K562 treated with DMSO at 1 percent for 24 hours (cell line): ENCODE results near the gene ZBTB1. TPM values are rescaled to one million over a fixed set of nuclear protein-coding genes. Genes with fewer than 3 reads are reported as not detected.

ENCODE experiments used
- total RNA-seq: library from RNA; unstranded; fragments of 300-600 nt; gene quantifications from 2 replicates; pipeline ENCODE4 v1.2.3, GENCODE V29; 2022; ENCODE audit warnings: low read depth; ENCODE audit not compliant: insufficient read depth

Gene ZBTB1, protein sequence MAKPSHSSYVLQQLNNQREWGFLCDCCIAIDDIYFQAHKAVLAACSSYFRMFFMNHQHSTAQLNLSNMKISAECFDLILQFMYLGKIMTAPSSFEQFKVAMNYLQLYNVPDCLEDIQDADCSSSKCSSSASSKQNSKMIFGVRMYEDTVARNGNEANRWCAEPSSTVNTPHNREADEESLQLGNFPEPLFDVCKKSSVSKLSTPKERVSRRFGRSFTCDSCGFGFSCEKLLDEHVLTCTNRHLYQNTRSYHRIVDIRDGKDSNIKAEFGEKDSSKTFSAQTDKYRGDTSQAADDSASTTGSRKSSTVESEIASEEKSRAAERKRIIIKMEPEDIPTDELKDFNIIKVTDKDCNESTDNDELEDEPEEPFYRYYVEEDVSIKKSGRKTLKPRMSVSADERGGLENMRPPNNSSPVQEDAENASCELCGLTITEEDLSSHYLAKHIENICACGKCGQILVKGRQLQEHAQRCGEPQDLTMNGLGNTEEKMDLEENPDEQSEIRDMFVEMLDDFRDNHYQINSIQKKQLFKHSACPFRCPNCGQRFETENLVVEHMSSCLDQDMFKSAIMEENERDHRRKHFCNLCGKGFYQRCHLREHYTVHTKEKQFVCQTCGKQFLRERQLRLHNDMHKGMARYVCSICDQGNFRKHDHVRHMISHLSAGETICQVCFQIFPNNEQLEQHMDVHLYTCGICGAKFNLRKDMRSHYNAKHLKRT
- 14.1 and 15.7 TPM in 2 replicates for total RNA-seq

DNA sequence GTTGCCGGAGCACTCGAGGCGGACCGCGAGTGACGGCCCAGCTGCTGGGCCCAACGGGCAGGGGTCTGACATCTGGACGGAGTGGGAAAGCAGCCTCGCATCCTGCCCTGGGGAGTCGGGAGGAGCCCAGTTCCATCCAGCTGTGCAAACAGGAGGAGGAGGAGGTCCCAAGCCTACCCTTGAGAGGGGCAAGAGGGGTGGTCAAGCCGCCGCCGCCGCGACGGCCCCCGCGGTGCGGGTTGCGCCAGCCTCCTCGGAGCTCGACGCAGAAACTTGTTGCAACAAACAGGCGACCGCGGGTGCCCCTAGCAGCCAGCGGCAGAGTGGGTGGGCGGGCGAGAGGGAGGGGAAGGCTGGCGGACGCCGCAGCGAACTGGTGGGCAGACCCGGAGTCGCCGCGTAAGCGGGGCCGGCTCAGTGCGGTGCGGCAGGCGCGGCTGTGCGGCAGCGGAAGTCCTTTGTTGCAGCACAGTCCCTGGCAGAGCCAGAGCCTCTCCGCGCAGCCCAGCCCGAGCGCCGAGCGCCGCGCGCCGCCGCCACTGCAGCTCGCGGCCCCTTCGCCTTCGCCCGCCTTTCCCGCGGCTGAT is at the start of gene ZBTB1:
Gene ZBTB1 (plus strand): TSS at position 461 of the 587 bp plus-strand sequence. CDS start 16,735 bp downstream, outside the sequence.

DNA sequence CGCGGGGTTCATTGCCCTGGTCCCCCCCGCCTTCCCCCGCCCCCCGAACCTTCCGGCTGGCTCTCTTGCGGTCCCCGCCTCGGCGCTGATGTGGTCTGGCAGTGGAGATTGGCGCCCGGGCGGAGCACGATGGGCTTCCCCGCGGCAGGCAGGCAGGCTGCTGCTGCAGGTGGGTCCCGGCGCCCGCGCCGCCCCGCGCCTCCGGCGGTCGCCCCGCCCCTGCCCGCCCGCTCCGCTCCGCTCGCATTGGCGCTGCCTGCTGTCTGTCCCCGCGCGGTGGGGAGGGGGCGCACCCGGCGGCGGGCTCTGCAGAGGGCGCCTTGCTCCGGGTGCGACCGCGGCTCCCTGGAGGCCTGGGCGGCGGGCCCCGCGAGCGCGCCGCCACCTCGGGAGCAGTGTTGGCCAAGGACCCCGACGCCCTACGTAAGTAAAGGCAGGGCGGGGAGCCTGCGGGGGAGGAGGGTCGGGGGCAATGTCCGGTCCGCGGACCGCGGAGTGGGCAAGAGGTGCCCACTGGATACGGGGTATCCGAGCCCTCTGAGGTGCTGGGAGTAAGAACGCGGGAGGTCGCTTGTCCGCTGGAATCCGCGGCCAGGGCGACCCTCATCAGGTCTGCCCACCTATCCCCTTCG is 39.3 kb upstream of the ZBTB1 start, which contains the start of gene AKAP5:
Gene AKAP5 (plus strand): TSS at position 309 of the 632 bp plus-strand sequence. CDS start 2,896 bp downstream, outside the sequence.

DNA sequence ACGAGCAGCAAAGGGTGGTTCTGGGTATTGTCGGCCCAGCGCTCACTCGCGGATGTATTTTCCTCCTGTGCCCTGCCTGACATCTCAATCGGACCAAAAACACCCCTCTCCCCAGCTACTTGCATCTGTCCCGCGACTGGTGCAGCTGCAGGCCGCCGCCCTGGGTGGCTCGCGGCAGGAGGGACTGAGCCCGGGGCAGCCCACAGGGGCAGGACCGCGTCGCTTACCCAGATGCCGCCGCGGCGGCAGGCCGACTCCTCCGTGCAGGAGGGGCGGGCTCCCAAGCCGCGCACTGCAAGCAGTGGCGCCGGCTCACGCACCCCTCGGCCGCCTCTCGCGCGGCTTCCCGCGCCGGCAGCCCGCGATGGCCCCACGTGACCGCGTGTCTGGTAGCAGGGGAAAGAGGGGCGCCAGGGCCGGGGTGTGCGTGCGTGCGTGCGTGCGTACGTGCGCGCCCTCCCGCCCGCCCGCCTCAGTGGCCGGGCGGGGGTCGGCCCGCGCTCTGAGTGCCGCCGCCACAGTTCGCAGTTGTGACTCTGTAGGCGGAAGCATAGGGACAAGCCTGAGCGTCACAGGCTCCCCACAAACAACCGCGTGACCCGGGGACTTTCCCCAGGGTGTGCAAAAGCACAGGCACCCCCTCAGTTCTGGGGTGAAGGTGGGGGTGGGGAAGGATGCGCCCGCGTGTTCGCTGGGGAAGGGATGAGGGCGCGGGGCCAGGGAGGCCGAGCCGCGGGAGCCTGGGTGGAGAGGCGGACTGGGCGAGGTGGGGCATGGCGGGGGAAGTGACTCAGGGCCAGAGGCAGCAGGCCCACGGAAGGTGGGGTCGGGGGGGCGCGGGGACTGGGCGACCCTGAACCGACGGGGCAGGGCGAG is 898 bp upstream of the ZBTB1 start, which contains the start of gene ZBTB25:
Gene ZBTB25 (minus strand): TSS at position 405 of the 876 bp plus-strand sequence. CDS start 13,305 bp downstream, outside the sequence.

DNA sequence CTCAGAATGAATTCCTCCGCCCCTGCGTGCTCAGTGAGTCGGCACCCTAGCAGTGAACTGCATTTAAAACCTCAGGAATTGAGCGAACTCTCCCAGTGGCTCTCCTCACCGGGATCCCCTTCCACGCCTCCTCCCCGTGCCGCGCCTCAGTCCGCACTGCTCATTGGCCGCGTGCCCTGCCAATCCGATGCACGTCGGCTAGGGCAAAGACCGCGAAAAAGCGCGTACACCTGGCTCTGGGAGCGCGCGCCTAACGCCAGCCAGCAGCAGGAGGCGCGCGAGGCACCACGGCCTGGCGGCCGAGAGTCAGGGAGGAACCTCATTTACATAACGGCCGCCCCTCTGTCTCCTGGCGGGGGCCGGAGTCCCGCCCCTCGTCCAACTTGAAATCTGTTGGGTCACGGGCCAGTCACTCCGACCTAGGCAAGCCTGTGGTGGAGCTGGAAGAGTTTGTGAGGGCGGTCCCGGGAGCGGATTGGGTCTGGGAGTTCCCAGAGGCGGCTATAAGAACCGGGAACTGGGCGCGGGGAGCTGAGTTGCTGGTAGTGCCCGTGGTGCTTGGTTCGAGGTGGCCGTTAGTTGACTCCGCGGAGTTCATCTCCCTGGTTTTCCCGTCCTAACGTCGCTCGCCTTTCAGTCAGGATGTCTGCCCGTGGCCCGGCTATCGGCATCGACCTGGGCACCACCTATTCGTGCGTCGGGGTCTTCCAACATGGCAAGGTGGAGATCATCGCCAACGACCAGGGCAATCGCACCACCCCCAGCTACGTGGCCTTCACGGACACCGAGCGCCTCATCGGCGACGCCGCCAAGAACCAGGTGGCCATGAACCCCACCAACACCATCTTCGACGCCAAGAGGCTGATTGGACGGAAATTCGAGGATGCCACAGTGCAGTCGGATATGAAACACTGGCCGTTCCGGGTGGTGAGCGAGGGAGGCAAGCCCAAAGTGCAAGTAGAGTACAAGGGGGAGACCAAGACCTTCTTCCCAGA is 35.9 kb downstream of the ZBTB1 start, which contains the start of gene HSPA2:
Gene HSPA2 (plus strand): TSS at position 534 of the 995 bp plus-strand sequence. CDS start 109 bp downstream, at position 643.

DNA sequence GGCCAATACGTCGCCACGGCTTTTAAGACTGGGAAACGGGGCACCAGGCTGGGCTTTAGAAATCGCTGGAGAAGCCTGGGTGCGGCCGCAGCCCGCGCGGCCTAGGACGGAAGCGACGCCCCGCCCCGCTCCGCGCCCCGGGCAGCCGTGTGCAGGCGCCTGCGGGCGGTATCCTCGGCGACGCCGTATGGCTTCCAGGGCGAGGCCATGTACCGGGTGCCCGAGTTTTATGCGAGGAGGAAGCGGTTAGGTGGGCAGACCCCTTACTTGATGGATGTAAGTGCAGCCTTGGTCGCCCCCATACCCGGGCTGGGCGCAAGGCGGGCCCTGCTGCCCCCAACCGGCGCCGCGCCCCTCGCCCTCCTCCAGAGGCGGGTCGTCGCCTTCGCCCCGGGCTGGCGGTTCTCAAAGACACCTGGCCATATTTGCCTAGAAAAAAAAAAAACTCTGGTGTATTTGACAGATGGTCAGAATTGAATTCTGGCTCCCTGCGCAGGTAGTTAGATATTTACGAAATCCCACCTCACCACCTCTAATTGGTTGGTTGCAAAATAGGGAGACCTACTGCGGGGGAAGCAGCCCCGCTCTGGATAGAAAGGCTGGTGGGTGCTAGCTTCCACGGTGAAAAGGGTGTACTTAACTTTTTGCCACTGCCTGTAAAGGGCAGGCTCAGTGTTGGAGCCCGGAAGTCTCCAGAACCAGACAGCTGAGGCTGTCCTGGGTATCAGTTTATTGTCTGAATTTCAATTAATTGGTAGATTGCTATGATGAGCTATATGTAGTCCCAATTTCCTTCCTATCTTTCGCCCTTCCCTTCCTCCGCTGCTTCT is 45.4 kb downstream of the ZBTB1 start, which contains the start of gene PPP1R36:
Gene PPP1R36 (plus strand): TSS at position 171 of the 830 bp plus-strand sequence. CDS start 37 bp downstream, at position 208.

Other genes starting within 250 kb of the ZBTB1 start
- gene ESR2, start 210.4 kb upstream of the ZBTB1 start, total RNA-seq = 1.0 and 1.5 TPM in 2 replicates
- gene MTHFD1, start 116.4 kb upstream of the ZBTB1 start, total RNA-seq = 47.3 and 47.4 TPM in 2 replicates
- gene AKAP5, start 39.3 kb upstream of the ZBTB1 start, total RNA-seq = 0.29 and 0.42 TPM in 2 replicates
- gene ZBTB25, start 932 bp upstream of the ZBTB1 start, total RNA-seq = 2.4 and 3.4 TPM in 2 replicates
- gene HSPA2, start 36.0 kb downstream of the ZBTB1 start, total RNA-seq = not detected in 2 replicates
- not detected in 2 replicates for gene PPP1R36, start 45.2 kb downstream of the ZBTB1 start, total RNA-seq
- 0.06 TPM in 1 of 2 replicates, not detected in the other for gene PLEKHG3, start 199.7 kb downstream of the ZBTB1 start, total RNA-seq